Measurements from ENCODE around the gene EIF2AK2. TPM values are rescaled to one million over a fixed set of nuclear protein-coding genes. Genes with fewer than 3 reads are reported as not detected.

Gene EIF2AK2
- total and polyA plus RNA-seq, 2 experiments from 2014 or later, result 33.8 to 35.5 TPM

GRCh38 chr2:37084797-37085196, 72.0 kb downstream of the EIF2AK2 start (continued):
- no peak for TF ChIP-seq REST (IDR thresholded peaks at IDR 0.05; ENCODE audit: unreplicated experiment)
- no peak for TF ChIP-seq EZH2 (IDR thresholded peaks at IDR 0.05; ENCODE audit: low read depth, unreplicated experiment)
- TF ChIP-seq CREB1 (CRISPR knock-in tag; IDR thresholded peaks at IDR 0.05; ENCODE audit: low read depth), result no peak
- TF ChIP-seq ZNF114 (CRISPR knock-in tag; IDR thresholded peaks at IDR 0.05), result no peak

- H3K27me3 Mint-ChIP-seq (ENCODE audit: insufficient read depth, low read depth, poor library complexity), result no peaks in the 10 kb centered on the region
- H3K27me3 ChIP-seq (ENCODE audit: insufficient read depth), result no peaks in the 10 kb centered on the region
- H3K27ac Mint-ChIP-seq, result no peak within 1 kb of the TSS
- H3K4me1 Mint-ChIP-seq, result no peaks in the 10 kb centered on the region; the same call in none of the 3 replicates
- peaks cover 9% of the 10 kb centered on the region; the same call in 1 of the 2 replicates for H3K79me2 ChIP-seq (replicated peaks; ENCODE audit: insufficient read depth)
- H2AFZ ChIP-seq, result peak within 1 kb of the TSS; percentile 80
- H3F3A ChIP-seq (replicated peaks; ENCODE audit: low read depth), result no peaks in the 10 kb centered on the region
- H3K4me1 ChIP-seq (ENCODE audit: insufficient read depth), result peaks cover 9% of the 10 kb centered on the region
- peak; percentile 98 for ATAC-seq
- no peak within 1 kb of the TSS for H3K4me3 Mint-ChIP-seq
- H3K4me2 ChIP-seq, result peak within 1 kb of the TSS; percentile 80
- DNase-seq (ENCODE audit: low spot score), result peak; percentile 98
- H3K36me3 ChIP-seq (ENCODE audit: insufficient read depth), result no peaks in the 10 kb centered on the region
- no peaks in the 10 kb centered on the region for H3K9me3 Mint-ChIP-seq
- H3K36me3 Mint-ChIP-seq (ENCODE audit: low read depth), result no peaks in the 10 kb centered on the region; the same call in 1 of the 3 replicates
- H3K4me3 ChIP-seq, result peak within 1 kb of the TSS; percentile 64
- no peaks in the 10 kb centered on the region for H4K20me1 ChIP-seq (replicated peaks; ENCODE audit: insufficient read depth)
- H3K9me2 ChIP-seq (ENCODE audit: insufficient read depth), result no peaks in the 10 kb centered on the region
- no peak within 1 kb of the TSS for H3K27ac ChIP-seq (ENCODE audit: low read depth)
- 0 out of 2 replicates have a peak, but pooled peaks have one; percentile 23 for TF ChIP-seq CREB1 (CRISPR knock-in tag; IDR thresholded peaks at IDR 0.05; ENCODE audit: low read depth)
- TF ChIP-seq ZNF462 (CRISPR knock-in tag; IDR thresholded peaks at IDR 0.05), result no peak
- TF ChIP-seq REST (IDR thresholded peaks at IDR 0.05; ENCODE audit: unreplicated experiment), result no peak
- no peak for TF ChIP-seq STAT1 (IDR thresholded peaks at IDR 0.05; ENCODE audit: unreplicated experiment)
- TF ChIP-seq EZH2 (IDR thresholded peaks at IDR 0.05; ENCODE audit: low read depth, unreplicated experiment), result no peak
- TF ChIP-seq NANOG (IDR thresholded peaks at IDR 0.05; ENCODE audit: borderline replicate concordance), result no peak
- TF ChIP-seq EZH2phosphoT487 (IDR thresholded peaks at IDR 0.05; ENCODE audit: unreplicated experiment), result no peak
These were observed 72.6 kb downstream of the EIF2AK2 start, which contains the start of the genes GPATCH11 and HEATR5B for GRCh38 chr2:37083873-37084794. GPATCH11 (plus strand) TSS chr2:37084518; CDS start chr2:37088382, 3,864 bp downstream. HEATR5B (minus strand) TSS chr2:37084372; CDS start chr2:37083414, 958 bp downstream.
